Measurements from ENCODE around the gene IL18R1.

Gene IL18R1

DNA sequence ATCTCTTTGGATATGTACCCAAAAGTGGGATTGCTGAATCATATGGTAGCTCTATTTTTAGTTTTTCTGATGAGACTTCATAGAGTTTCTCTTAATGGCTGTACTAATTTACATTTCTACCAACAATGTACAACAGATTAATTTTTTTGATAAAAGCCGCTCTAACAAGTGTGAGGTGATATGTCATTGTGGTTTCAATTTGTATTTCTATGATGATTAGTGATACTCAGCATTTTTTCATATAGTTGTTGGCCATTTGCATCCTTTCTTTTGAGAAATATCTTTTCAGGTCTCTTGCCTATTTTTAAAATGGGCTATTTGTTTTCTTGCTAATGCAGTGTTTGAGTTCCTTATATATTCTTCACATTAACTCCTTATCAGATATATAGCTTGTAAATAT is 71.7 kb downstream of the IL18R1 start:
- FAIRE-seq = no peak

DNA sequence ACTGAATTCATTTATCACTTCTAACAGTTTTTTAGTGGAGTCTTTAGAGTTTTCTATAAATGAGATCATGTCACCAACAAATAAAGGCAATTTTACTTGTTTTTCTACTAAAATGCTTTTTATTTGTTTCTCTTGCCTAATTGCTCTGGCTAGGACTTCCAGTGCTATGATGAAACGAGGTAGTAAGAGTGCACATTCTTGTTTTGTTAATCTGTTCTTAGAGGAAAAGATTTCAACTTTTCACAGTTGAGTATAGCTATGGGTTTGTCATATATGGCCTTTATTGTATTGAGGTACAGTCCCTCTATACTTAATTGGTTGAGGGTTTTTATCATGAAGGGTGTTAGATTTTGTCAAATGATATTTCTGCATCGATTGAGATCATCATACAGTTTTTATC is 73.0 kb downstream of the IL18R1 start:
- DNase-seq (ENCODE audit: insufficient read length, low spot score) = no peak
- FAIRE-seq = no peak

More for the DNA sequence above, 71.7 kb downstream of the IL18R1 start:
- no peak for DNase-seq (ENCODE audit: insufficient read length, low spot score)

DNA sequence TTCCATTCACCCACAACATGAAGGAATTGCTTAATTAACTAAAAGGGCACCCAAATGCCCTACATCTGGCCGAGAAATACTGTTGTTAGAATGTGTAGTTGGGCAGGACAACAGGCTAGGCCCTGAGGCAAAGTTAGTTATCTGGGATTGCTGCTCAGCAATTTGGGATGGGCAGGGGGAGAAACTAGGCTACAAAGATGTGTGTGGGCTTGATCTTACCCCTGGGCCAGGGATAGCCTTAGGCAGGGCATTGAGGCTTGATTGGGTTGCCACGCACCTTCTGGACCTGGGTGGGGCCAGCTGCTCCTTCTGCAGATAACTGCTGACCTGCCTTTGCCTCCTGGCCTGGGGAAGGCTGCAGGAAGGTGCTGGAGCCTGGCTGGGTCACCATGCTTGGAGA is 76.8 kb downstream of the IL18R1 start:
- no peak for FAIRE-seq
- no peak for DNase-seq (ENCODE audit: insufficient read length, low spot score)

DNA sequence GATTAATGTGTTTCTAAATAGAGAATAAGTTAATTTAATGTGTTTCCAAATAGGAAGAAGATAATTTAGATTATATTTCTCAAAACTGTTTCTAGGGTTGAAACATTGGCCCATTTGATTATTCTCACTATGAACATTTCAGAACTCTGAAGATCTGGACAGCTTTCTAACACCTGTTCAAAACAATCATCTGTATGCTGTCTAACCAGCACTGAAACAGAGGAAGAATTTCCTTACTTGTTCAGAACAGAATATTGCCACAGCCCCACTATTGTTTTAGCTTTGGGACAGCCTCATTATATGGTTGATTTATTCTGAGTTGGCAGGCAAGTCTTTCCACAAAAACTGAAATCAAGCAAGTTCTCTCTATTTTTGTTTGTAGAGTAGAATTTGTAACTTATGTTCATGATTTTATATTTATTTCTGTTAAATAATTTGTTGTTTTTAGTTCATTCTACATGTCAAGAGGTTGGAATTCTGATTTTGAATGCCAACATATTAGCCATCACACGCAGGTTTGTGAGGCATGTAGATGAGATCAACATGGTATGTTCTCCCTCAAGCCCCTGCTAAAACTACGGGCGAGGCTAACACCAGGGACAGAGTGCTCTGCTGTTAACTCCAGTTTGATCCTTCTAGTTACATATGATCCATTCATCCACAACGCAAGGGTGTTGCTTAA is 78.5 kb downstream of the IL18R1 start:
- DNase-seq (ENCODE audit: insufficient read length, low spot score) (no peak), FAIRE-seq (no peak)

DNA sequence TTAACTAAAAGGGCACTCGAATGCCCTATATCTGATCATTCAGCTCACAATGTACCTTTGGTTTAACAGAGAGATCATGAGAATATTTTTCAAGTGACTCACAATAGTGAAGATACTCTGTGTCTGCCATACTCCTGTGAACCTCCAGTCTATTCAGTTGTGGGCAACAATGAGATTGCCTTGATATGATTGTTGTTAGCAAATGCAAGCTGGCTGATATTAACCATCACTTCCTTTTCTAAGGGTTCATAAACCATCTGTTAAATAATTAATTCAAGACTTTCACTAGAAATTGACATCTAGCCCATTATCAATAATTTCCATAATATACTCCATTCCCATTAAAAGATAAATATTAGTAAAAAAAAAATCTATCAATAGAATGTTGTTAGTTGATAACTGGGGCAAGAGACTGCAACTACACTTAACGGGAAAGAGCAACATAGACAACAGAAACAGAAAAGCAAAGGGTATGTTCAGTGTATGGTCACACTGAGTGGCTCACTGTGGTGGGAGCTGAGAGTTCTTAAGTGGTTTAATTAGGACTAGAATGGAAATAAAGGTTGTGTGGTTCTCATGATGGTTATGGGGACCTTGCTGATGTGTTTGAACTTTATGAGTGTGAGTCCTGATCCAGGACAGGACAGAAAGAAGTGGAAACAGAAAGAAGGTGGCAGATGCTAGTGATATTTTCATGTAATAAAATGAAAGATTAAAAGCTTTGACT is 79.2 kb downstream of the IL18R1 start:
- DNase-seq (ENCODE audit: insufficient read length, low spot score) = no peak
- FAIRE-seq = peak; percentile 33

DNA sequence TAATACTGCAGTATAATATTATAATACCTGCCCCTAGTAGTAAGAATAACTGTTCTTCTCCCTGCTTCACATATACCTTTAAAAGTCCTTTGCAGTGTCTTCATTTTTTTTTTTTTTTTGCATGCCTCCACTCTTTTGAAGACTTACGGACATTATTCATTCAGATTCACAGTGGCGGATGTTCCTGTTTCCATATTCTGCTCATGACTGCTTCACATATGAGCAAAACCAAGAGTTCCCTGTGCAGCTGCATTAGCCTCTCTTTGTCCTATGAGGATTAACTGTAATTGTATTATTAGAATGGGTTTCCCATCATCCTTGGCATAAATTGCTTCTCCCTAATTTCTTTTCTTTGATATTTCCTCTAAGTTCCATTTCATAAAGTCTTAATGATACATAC is 80.1 kb downstream of the IL18R1 start:
- no peak for DNase-seq (ENCODE audit: insufficient read length, low spot score)
- FAIRE-seq = no peak

DNA sequence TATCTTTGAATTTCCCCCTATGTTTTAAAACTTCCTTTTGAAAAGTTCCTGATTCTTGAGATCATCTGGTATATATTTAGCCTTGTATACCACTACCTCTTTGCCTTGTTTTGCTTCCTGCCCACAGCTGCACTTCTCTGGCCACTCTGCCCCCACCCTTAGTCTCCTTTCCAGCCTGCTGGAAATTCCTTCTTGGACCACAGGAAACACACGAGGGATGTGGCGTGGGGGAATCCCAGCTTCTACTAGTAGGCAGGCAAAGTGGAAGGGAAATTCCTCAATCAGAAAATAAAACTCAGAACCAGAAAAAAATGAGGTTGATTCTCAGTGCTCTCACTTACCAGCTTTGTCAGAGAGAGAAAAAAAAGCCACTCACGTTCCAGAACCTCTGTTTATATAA is 80.7 kb downstream of the IL18R1 start:
- FAIRE-seq (no peak), DNase-seq (ENCODE audit: insufficient read length, low spot score) (no peak)

DNA sequence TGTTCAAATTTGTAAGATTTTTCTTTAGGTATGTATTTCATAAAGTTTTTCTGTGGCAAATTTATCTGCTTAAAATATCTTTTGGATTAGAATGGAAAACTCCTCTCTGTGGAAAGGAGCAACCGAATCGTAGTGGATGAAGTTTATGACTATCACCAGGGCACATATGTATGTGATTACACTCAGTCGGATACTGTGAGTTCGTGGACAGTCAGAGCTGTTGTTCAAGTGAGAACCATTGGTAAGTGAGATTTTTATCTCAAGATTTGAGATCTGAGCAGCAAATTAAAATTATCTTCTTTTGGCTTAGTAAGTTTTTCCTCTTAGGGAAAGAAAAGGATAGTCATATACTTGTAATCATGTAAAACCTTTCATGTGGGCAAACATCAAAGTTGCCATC is 81.5 kb downstream of the IL18R1 start:
- FAIRE-seq = no peak
- DNase-seq (ENCODE audit: insufficient read length, low spot score) = no peak

DNA sequence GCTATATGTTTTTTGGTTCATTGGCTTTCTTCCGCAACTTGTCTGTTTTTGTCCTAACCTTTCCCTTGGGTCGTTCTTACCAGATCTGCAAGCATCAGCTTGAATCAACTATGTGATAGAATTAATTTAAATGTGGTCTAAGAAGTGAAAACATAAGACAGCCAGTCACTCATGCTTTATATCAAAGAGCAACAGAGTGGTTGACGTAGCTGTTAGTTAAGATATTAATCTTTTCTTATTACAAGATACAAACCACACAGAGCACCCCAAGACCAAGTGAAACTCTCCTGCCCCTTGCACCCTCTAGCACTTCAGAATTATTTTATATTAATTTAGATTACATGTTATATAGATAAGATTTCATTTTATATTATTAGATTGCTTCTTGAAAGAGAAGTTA is 82.5 kb downstream of the IL18R1 start:
- FAIRE-seq (no peak), DNase-seq (ENCODE audit: insufficient read length, low spot score) (no peak)

DNA sequence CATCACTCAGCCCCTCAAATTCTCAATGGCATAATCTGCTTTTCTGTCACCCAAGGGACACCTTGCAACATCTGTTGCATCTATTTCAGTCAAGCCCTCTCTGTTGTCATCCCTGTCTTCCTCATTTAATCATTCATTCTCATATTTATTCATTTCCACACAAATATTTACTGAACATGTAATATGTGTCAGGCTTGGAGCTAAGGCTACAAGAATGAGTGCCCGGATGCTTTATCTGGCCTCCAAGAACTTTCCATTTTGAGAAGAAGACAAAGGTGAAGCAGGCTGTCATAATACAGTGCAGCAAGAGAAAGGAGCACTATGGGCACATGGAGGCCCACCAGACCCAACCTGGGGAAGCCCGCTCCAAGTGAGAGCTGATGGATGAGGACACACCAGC is 83.0 kb downstream of the IL18R1 start:
- DNase-seq (ENCODE audit: insufficient read length, low spot score) (no peak), FAIRE-seq (no peak)

DNA sequence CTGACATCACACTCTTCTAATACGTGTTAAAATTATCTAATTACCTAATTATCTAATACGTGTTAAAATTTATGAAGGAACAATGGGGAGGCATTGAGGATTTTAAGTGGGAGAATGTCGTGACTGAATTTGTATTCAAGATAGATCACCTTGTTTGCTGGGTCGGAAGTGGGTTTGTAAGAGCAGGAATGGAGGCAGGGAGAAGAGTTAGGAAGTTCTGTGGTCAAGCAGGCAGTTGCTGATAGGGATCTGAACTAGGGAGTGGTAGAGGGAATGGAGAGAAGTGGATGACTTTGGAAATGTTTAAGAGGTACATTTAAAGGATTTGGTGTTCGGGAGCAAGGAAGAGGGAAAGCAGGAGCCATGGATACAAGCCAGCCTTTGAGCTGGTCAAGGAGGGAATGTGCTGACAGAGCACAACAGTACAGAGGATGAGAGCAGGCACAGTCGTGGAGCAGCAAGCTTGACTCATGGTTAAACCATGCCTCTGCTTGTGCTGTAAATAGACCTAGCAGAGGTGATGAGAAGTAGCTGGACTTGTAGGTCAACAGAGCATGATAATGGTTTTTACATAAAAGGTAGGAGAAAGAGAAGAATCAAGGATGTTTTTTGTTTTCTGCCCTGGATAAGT is 83.6 kb downstream of the IL18R1 start:
- DNase-seq (ENCODE audit: insufficient read length, low spot score) (no peak), FAIRE-seq (no peak)

DNA sequence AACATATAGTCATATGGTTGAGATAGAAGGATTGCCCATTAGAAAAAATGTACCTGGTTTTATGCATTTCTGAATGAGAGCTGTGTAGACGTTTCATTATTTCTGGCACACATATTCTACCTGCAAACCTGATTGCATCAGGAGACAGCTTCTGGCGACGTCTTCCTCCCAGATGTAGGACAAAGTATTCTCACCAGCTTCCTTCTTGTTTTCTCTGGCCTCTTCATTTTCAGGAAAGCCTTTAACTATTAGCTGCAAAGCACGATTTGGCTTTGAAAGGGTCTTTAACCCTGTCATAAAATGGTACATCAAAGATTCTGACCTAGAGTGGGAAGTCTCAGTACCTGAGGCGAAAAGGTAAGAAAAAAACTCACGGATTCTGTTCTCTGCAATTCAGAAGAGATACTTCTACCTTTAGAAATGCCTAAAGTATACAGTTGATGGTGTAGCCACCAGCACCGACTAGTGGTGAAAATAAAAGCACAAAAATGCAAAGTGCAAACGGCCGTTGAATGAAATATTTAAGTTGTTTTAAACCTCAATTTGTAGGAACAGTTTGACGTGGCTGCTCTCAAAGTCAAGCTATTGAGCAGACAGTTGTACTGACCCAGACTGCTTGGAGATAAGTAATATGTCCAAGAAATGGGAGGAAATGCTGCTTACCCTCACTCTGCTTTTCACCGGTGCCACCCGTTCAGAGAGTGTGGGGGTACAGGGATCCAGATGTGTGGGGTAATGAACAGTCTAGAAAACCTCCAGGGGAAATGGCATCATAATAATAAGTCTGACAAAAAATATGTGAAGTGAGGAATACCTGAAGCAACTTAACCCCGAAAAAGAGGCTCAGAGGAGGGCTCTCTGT is 87.6 kb downstream of the IL18R1 start:
- no peak for DNase-seq (ENCODE audit: insufficient read length, low spot score)

DNA sequence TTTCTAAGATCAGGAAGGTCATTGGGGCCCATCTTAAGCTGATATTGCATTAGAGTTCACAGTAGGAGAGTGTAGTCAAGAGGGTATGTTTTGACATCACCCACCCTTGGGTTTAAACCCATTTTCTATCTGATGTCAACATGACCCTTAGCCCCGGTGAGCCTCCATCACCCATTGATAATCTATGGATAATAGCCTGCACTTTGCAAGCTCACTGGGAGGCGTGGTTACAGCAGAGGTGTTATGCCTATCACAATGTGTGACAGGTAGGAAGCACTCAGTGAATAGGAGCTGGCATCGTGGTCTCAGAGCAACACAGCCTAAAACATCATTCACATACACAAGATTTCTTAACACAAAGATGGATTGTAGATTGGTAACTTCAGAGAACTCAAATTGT is 88.6 kb downstream of the IL18R1 start:
- FAIRE-seq = no peak
- no peak for DNase-seq (ENCODE audit: insufficient read length, low spot score)

More for the DNA sequence above, 87.6 kb downstream of the IL18R1 start:
- FAIRE-seq = no peak

DNA sequence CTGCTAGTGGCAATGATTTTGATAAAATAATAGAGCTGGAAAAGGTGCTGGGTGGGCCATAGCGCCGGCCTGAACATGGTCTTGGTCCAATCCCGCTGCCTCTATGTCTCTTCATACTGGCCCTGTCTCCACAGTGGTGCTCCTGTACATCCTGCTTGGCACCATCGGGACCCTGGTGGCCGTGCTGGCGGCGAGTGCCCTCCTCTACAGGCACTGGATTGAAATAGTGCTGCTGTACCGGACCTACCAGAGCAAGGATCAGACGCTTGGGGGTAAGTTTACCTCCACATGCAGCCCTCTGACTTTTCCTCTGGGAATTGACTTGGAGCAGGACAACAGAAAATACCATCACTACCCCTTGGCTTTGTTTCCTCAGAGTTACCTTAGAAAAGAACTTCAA is 91.3 kb downstream of the IL18R1 start:
- FAIRE-seq = no peak
- DNase-seq (ENCODE audit: insufficient read length, low spot score) = no peak
